ENCODE data around the gene CD109. TPM values are rescaled to one million over a fixed set of nuclear protein-coding genes. Genes with fewer than 3 reads are reported as not detected.
A peak's percentile ranks its signal among the peaks of the same experiment; 100 is the strongest.
"Not testable (repeated sequence)": the region's sequence is repeated elsewhere in the genome, so short reads cannot be mapped to it uniquely, and the experiment has no call there.

The CD109 gene
- total RNA-seq, 1 experiment from 2014 or later: 4.9 TPM

DNA sequence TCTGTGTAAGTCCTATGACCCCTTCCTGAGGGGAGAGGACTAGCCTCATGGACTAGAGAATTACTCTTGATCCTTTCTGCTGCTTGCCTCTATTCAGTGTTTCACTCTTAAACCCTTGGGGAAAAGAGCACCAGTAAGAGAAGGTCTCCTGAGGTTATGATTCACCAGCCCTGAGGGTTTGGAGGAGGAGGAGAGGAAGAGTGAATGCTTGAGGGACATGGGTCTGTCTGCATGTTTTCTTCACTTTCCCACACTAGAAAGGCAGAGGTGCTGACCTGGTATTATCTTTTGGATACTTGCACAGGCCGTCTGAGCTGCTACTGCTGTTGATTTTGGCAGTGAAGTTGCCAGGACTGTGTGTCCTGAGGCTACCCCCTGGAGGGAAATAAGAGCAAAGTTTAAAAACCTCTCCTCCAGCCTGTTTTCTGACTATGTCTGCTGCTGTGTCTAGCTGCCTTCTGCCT, 78.3 kb downstream of the CD109 start:
- Histone ChIP-seq H3K4me3 (no peak overlapping the region), H3K4me1 (no peaks in the 10 kb centered on the region), H3K36me3 (no peaks in the 10 kb centered on the region), H3K27me3 (no peaks in the 10 kb centered on the region), H3K27ac (no peak overlapping the region), H3K9me3 (replicated peaks) (no peaks in the 10 kb centered on the region)
- peak in 1 of 2 experiments; percentile 15 for DNase-seq

- Histone ChIP-seq H3K36me3 (no peaks in the 10 kb centered on the region), H3K4me3 (no peak overlapping the region), H3K27ac (no peak overlapping the region), H3K9me3 (replicated peaks) (0 out of 2 replicates have a peak, but pooled peaks cover 5% of the 10 kb centered on the region), H3K4me1 (no peaks in the 10 kb centered on the region), H3K27me3 (no peaks in the 10 kb centered on the region)
- DNase-seq: no peak
Observed at GRCh38 chr6:73779943-73780342, 83.9 kb downstream of the CD109 start.

DNA sequence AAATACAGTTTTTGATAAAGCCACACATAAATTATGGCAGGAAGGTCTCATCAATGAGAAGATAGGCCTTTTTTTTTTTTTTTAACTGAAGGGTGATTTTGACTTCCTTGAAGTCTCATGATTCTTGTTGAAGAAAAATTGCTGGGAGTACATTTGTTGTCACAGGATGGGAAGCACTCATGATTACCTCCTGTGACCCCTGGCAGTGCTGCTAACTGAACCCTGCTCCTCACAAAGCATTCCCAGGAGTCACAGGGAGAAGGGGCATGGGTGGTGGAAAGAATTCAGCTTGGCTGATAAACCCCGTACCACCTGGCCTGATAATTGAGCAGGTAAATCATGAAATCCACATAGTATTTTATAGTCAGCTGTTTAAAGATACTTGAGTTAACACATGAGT, 86.9 kb downstream of the CD109 start:
- Histone ChIP-seq H3K9me3 (replicated peaks) (0 out of 2 replicates have a peak, but pooled peaks cover 5% of the 10 kb centered on the region), H3K4me3 (no peak overlapping the region), H3K27me3 (no peaks in the 10 kb centered on the region), H3K27ac (no peak overlapping the region), H3K36me3 (no peaks in the 10 kb centered on the region), H3K4me1 (no peaks in the 10 kb centered on the region)
- DNase-seq: no peak

DNA sequence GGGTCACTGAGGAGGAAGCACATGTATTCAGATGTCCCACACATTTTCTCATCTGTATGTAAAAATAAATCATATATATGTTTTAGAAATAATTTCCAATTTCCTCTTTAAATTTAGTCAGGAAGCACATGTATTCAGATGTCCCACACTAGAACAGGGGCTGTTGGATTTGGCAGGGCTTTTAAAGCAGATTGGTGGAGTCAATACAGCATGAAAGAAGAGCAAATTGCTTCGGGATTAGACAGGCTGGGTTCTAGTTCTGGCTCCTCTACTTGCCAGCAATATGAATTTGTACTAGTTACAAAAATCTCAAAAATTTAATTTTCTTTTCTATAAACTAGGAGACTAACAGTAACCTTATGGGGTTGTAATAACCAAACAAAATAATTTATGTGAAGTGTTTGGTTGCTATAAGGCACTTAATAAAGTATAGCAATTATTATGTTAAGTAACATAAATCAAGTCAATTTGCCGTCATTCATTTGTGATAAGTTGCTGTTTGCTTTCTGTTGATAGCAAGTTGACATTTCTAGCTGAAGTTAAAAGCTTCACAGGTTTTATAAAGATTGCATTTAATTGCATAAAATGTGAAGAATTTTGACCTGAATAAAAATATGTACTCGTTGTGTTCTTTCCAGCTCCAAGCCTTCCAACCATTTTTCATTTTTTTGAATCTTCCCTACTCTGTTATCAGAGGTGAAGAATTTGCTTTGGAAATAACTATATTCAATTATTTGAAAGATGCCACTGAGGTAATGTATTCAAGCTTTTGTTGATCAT, 88.9 kb downstream of the CD109 start:
- DNase-seq: no peak
- no peaks in the 10 kb centered on the region for H3K4me1 ChIP-seq

DNA sequence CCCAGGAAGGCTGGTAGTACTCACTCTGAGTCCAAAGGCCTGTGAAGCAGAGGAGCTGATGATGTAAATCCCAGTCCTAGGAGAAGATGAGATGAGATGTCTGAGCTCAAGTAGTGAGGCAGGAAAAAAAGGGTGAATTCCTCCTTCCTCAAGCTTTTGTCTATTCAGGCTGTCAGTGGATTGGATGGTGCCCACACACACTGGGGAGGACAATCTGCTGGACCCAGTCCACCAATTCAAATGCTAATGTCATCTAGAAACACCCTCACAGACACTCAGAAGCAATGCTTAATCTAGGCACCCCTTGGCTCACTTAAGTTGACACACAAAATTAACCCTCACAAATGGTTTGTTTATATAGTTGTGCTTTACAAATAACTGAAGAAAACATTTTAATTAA, 94.6 kb downstream of the CD109 start:
- Histone ChIP-seq H3K4me1 (no peaks in the 10 kb centered on the region), H3K27ac (no peak overlapping the region), H3K27me3 (no peaks in the 10 kb centered on the region), H3K9me3 (replicated peaks) (no peaks in the 10 kb centered on the region), H3K4me3 (no peak overlapping the region), H3K36me3 (no peaks in the 10 kb centered on the region)
- no peak for DNase-seq

More for the DNA sequence above, 88.9 kb downstream of the CD109 start:
- Histone ChIP-seq H3K27ac (no peak overlapping the region), H3K36me3 (no peaks in the 10 kb centered on the region), H3K4me3 (no peak overlapping the region), H3K9me3 (replicated peaks) (0 out of 2 replicates have a peak, but pooled peaks cover 5% of the 10 kb centered on the region), H3K27me3 (no peaks in the 10 kb centered on the region)

GRCh38 chr6:73791336-73791735, 95.3 kb downstream of the CD109 start:
- H3K36me3 ChIP-seq: no peaks in the 10 kb centered on the region
- no peak for DNase-seq
- H3K27ac ChIP-seq: no peak overlapping the region
- no peaks in the 10 kb centered on the region for H3K9me3 ChIP-seq (replicated peaks)
- H3K4me3 ChIP-seq: no peak overlapping the region
- H3K4me1 ChIP-seq: no peaks in the 10 kb centered on the region
- H3K27me3 ChIP-seq: no peaks in the 10 kb centered on the region

- Histone ChIP-seq H3K36me3 (no peaks in the 10 kb centered on the region), H3K4me1 (no peaks in the 10 kb centered on the region), H3K4me3 (no peak overlapping the region), H3K27ac (no peak overlapping the region), H3K27me3 (no peaks in the 10 kb centered on the region), H3K9me3 (replicated peaks) (no peaks in the 10 kb centered on the region)
- DNase-seq: no peak
Observed at GRCh38 chr6:73792738-73793137, 96.7 kb downstream of the CD109 start.

DNA sequence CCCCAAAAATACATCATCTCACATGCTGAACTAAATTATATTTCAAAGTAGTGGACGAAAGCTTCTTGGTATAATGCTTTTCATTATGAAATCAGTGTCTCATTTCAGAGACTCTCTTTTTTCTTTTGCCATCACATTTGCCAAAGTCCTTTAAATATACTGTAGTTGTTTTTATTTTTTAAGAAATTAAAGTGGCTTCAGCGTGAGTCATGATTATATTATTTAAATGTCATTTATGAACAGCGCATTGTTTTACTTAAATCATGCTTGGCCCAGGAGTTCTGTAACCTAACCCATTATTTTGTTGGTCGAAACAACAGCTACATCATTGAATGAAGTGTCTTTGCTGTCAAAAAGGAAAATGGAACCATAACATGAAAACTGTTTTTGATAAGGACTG, 100.9 kb downstream of the CD109 start:
- no peaks in the 10 kb centered on the region for H3K9me3 ChIP-seq (replicated peaks)
- DNase-seq: no peak
- no peaks in the 10 kb centered on the region for H3K36me3 ChIP-seq
- no peak overlapping the region for H3K4me3 ChIP-seq
- no peaks in the 10 kb centered on the region for H3K27me3 ChIP-seq
- H3K27ac ChIP-seq: no peak overlapping the region
- no peaks in the 10 kb centered on the region for H3K4me1 ChIP-seq

- Histone ChIP-seq H3K4me1 (peaks cover 3% of the 10 kb centered on the region), H3K27ac (no peak overlapping the region), H3K9me3 (replicated peaks) (no peaks in the 10 kb centered on the region), H3K4me3 (no peak overlapping the region), H3K27me3 (no peaks in the 10 kb centered on the region), H3K36me3 (no peaks in the 10 kb centered on the region)
- no peak for DNase-seq
Observed at GRCh38 chr6:73797861-73798260, 101.9 kb downstream of the CD109 start.

DNA sequence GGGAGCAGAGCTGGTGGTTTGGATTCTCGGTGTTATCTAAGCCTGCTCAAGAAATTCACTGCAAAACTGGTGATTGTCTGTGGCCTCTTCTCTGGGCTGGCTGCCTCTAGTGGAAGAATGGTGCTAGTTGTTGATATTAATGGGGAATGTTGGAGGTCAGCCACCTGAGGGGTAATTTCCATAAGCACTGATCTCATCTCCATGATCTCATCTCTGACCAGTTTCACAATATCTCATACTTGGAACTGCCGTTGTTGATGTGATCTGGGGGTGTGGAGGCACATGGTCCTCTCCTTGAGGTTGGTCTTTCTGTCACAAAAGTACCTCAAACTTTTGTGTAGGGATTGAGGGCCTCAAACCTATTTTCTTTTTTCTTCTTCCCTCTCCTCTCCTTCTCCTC, 102.6 kb downstream of the CD109 start:
- Histone ChIP-seq H3K4me3 (no peak overlapping the region), H3K27me3 (no peaks in the 10 kb centered on the region), H3K27ac (no peak overlapping the region), H3K36me3 (no peaks in the 10 kb centered on the region), H3K9me3 (replicated peaks) (no peaks in the 10 kb centered on the region), H3K4me1 (peaks cover 7% of the 10 kb centered on the region)
- DNase-seq: peak; percentile 8 to 43

- Histone ChIP-seq H3K4me3 (no peak overlapping the region), H3K4me1 (peaks cover 26% of the 10 kb centered on the region), H3K9me3 (replicated peaks) (no peaks in the 10 kb centered on the region), H3K27ac (no peak overlapping the region), H3K36me3 (no peaks in the 10 kb centered on the region), H3K27me3 (no peaks in the 10 kb centered on the region)
- DNase-seq: no peak
Observed at GRCh38 chr6:73800997-73801396, 105.0 kb downstream of the CD109 start.

GRCh38 chr6:73801652-73802268, 105.8 kb downstream of the CD109 start:
- Histone ChIP-seq H3K4me1 (peaks cover 26% of the 10 kb centered on the region), H3K9me3 (replicated peaks) (no peaks in the 10 kb centered on the region), H3K36me3 (no peaks in the 10 kb centered on the region), H3K27ac (no peak overlapping the region), H3K27me3 (no peaks in the 10 kb centered on the region), H3K4me3 (no peak overlapping the region)
- DNase-seq: no peak

GRCh38 chr6:73802366-73802765, 106.4 kb downstream of the CD109 start:
- Histone ChIP-seq H3K36me3 (no peaks in the 10 kb centered on the region), H3K27me3 (no peaks in the 10 kb centered on the region), H3K9me3 (replicated peaks) (no peaks in the 10 kb centered on the region), H3K4me3 (no peak overlapping the region), H3K27ac (peak overlapping the region; percentile 77), H3K4me1 (peaks cover 26% of the 10 kb centered on the region)
- DNase-seq: no peak

- Histone ChIP-seq H3K36me3 (no peaks in the 10 kb centered on the region), H3K9me3 (replicated peaks) (no peaks in the 10 kb centered on the region), H3K4me3 (no peak overlapping the region), H3K4me1 (peaks cover 26% of the 10 kb centered on the region), H3K27ac (peak overlapping the region; percentile 77), H3K27me3 (no peaks in the 10 kb centered on the region)
- peak; percentile 89 to 94 for DNase-seq
Observed at GRCh38 chr6:73803562-73804241, 107.7 kb downstream of the CD109 start.

DNA sequence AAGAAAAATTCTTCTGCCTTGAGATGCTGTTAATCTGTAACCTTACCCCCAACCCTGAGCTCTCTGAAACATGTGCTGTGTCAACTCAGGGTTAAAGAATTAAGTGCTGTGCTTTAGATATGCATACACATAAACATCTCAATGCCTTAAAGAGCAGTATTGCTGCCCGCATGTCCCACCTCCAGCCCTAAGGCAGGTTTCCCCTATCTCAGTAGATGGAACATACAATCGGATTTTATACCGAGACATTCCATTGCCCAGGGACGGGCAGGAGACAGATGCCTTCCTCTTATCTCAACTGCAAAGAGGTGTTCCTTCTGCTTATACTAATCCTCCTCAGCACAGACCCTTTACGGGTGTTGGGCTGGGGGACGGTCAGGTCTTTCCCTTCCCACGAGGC, 109.2 kb downstream of the CD109 start:
- H3K27me3 ChIP-seq; H3K4me3 ChIP-seq; H3K9me3 ChIP-seq (replicated peaks); DNase-seq; H3K36me3 ChIP-seq: not testable (repeated sequence)
- peak overlapping the region; percentile 77 for H3K27ac ChIP-seq
- H3K4me1 ChIP-seq: peaks cover 26% of the 10 kb centered on the region

Measured in SJCRH30 (cell line).